Stimulated activated effector memory CD8-positive, alpha-beta T cell treated with anti-CD3 and anti-CD28 coated beads, Interleukin-12 subunit alpha, Interleukin-12 subunit beta, amount 100 ng/mL, for 72 hours (primary cell): Measurements from ENCODE around the gene DGLUCY.
"Not testable (repeated sequence)": the region's sequence is repeated elsewhere in the genome, so short reads cannot be mapped to it uniquely, and the experiment has no call there.

Experiments
- ATAC-seq: fragments of 150-1000 bp; cut with Tn5 transposase; 2 replicates; pipeline ENCODE4 v1.10.0; 2021
- DNase-seq, 2 donors: peaks; one replicate each; pipeline ENCODE4 v3.0.0; 2021 to 2022; ENCODE audit warnings: low spot score in 2 of 2
- H3K27ac Mint-ChIP-seq: one replicate; pipeline ENCODE4 v1.8.0; 2022; ENCODE audit warnings: mild to moderate bottlenecking, mixed read lengths
- H3K36me3 Mint-ChIP-seq: one replicate; pipeline ENCODE4 v1.8.0; 2022; ENCODE audit warnings: mild to moderate bottlenecking, mixed read lengths
- H3K4me1 Mint-ChIP-seq: one replicate; pipeline ENCODE4 v1.8.0; 2022; ENCODE audit warnings: mixed read lengths
- H3K4me3 Mint-ChIP-seq: one replicate; pipeline ENCODE4 v1.8.0; 2022; ENCODE audit warnings: mild to moderate bottlenecking, mixed read lengths
- H3K9me3 Mint-ChIP-seq: one replicate; pipeline ENCODE4 v1.8.0; 2022; ENCODE audit warnings: mixed read lengths

DGLUCY gene

GRCh38 chr14:91142214-91142668 lies 28.4 kb downstream of the DGLUCY start:
- no peaks in the 10 kb centered on the region for H3K9me3 Mint-ChIP-seq
- H3K4me3 Mint-ChIP-seq, result no peak overlapping the region
- peaks cover 62% of the 10 kb centered on the region for H3K4me1 Mint-ChIP-seq
- peak overlapping the region; percentile 66 for H3K27ac Mint-ChIP-seq
- ATAC-seq, result peak; percentile 43
- peaks cover 52% of the 10 kb centered on the region for H3K36me3 Mint-ChIP-seq
- DNase-seq, result no peak

- DNase-seq (no peak), ATAC-seq (no peak)
- Mint-ChIP-seq H3K9me3 (no peaks in the 10 kb centered on the region), H3K27ac (peak overlapping the region; percentile 87), H3K4me1 (peaks cover 55% of the 10 kb centered on the region), H3K4me3 (no peak overlapping the region), H3K36me3 (peaks cover 68% of the 10 kb centered on the region)
These were observed 30.0 kb downstream of the DGLUCY start for GRCh38 chr14:91143862-91144261.

GRCh38 chr14:91144425-91145145 lies 30.7 kb downstream of the DGLUCY start:
- no peak for DNase-seq
- ATAC-seq, result no peak
- no peak overlapping the region for H3K4me3 Mint-ChIP-seq
- H3K4me1 Mint-ChIP-seq, result peaks cover 47% of the 10 kb centered on the region
- peaks cover 72% of the 10 kb centered on the region for H3K36me3 Mint-ChIP-seq
- H3K9me3 Mint-ChIP-seq, result no peaks in the 10 kb centered on the region
- peak overlapping the region; percentile 87 for H3K27ac Mint-ChIP-seq

- H3K27ac Mint-ChIP-seq, result peak overlapping the region; percentile 87
- no peaks in the 10 kb centered on the region for H3K9me3 Mint-ChIP-seq
- peaks cover 72% of the 10 kb centered on the region for H3K36me3 Mint-ChIP-seq
- no peak for DNase-seq
- no peak for ATAC-seq
- H3K4me1 Mint-ChIP-seq, result peaks cover 39% of the 10 kb centered on the region
- H3K4me3 Mint-ChIP-seq, result no peak overlapping the region
These were observed 31.7 kb downstream of the DGLUCY start for GRCh38 chr14:91145391-91146160.

GRCh38 chr14:91146661-91147060 lies 32.8 kb downstream of the DGLUCY start:
- DNase-seq, result no peak
- H3K4me3 Mint-ChIP-seq, result no peak overlapping the region
- no peaks in the 10 kb centered on the region for H3K9me3 Mint-ChIP-seq
- H3K4me1 Mint-ChIP-seq, result peaks cover 43% of the 10 kb centered on the region
- no peak for ATAC-seq
- H3K27ac Mint-ChIP-seq, result peak overlapping the region; percentile 45
- peaks cover 74% of the 10 kb centered on the region for H3K36me3 Mint-ChIP-seq

- Mint-ChIP-seq H3K27ac (no peak overlapping the region), H3K9me3 (no peaks in the 10 kb centered on the region), H3K4me3 (no peak overlapping the region), H3K36me3 (peaks cover 62% of the 10 kb centered on the region), H3K4me1 (peaks cover 36% of the 10 kb centered on the region)
- ATAC-seq, result no peak
- DNase-seq, result no peak
These were observed 35.6 kb downstream of the DGLUCY start for GRCh38 chr14:91149462-91149861.

GRCh38 chr14:91152499-91152898 lies 38.6 kb downstream of the DGLUCY start:
- Mint-ChIP-seq H3K9me3 (no peaks in the 10 kb centered on the region), H3K36me3 (peaks cover 58% of the 10 kb centered on the region), H3K27ac (peak overlapping the region; percentile 29), H3K4me3 (no peak overlapping the region), H3K4me1 (peaks cover 42% of the 10 kb centered on the region)
- ATAC-seq (no peak), DNase-seq (no peak)

GRCh38 chr14:91153360-91153759 lies 39.5 kb downstream of the DGLUCY start:
- Mint-ChIP-seq H3K27ac (peak overlapping the region; percentile 29), H3K36me3 (peaks cover 58% of the 10 kb centered on the region), H3K4me3 (no peak overlapping the region), H3K9me3 (no peaks in the 10 kb centered on the region), H3K4me1 (peaks cover 42% of the 10 kb centered on the region)
- ATAC-seq (no peak), DNase-seq (no peak)

GRCh38 chr14:91154851-91155625 lies 41.2 kb downstream of the DGLUCY start:
- peak; percentile 97 for ATAC-seq

GRCh38 chr14:91155626-91156089 lies 41.8 kb downstream of the DGLUCY start:
- Mint-ChIP-seq H3K9me3 (no peaks in the 10 kb centered on the region), H3K4me1 (peaks cover 46% of the 10 kb centered on the region), H3K36me3 (peaks cover 68% of the 10 kb centered on the region), H3K27ac (no peak overlapping the region), H3K4me3 (no peak overlapping the region)
- no peak for ATAC-seq
- DNase-seq, result no peak

More at GRCh38 chr14:91154851-91155625, 41.2 kb downstream of the DGLUCY start:
- H3K36me3 Mint-ChIP-seq, result peaks cover 66% of the 10 kb centered on the region
- H3K27ac Mint-ChIP-seq, result peak overlapping the region; percentile 86
- DNase-seq, result peak; percentile 29 to 59
- no peaks in the 10 kb centered on the region for H3K9me3 Mint-ChIP-seq
- H3K4me3 Mint-ChIP-seq, result peak overlapping the region; percentile 33
- peaks cover 47% of the 10 kb centered on the region for H3K4me1 Mint-ChIP-seq

GRCh38 chr14:91156142-91156666 lies 42.3 kb downstream of the DGLUCY start:
- not testable (repeated sequence) for DNase-seq, H3K9me3 Mint-ChIP-seq, H3K27ac Mint-ChIP-seq, H3K4me3 Mint-ChIP-seq, ATAC-seq
- peaks cover 68% of the 10 kb centered on the region for H3K36me3 Mint-ChIP-seq
- peaks cover 42% of the 10 kb centered on the region for H3K4me1 Mint-ChIP-seq

- H3K9me3 Mint-ChIP-seq, ATAC-seq, H3K4me3 Mint-ChIP-seq, DNase-seq: not testable (repeated sequence)
- H3K27ac Mint-ChIP-seq, result peak overlapping the region; percentile 62
- H3K36me3 Mint-ChIP-seq, result peaks cover 71% of the 10 kb centered on the region
- H3K4me1 Mint-ChIP-seq, result peaks cover 42% of the 10 kb centered on the region
These were observed 43.0 kb downstream of the DGLUCY start for GRCh38 chr14:91156877-91157276.

- peaks cover 29% of the 10 kb centered on the region for H3K4me1 Mint-ChIP-seq
- H3K9me3 Mint-ChIP-seq, result no peaks in the 10 kb centered on the region
- no peak for ATAC-seq
- no peak overlapping the region for H3K4me3 Mint-ChIP-seq
- DNase-seq, result no peak
- peak overlapping the region; percentile 62 for H3K27ac Mint-ChIP-seq
- H3K36me3 Mint-ChIP-seq, result peaks cover 75% of the 10 kb centered on the region
These were observed 44.4 kb downstream of the DGLUCY start for GRCh38 chr14:91158091-91158790.

- Mint-ChIP-seq H3K4me3 (no peak overlapping the region), H3K4me1 (peaks cover 29% of the 10 kb centered on the region), H3K9me3 (no peaks in the 10 kb centered on the region), H3K36me3 (peaks cover 79% of the 10 kb centered on the region), H3K27ac (peak overlapping the region; percentile 40)
- ATAC-seq, result no peak
- DNase-seq, result no peak
These were observed 45.3 kb downstream of the DGLUCY start for GRCh38 chr14:91159182-91159581.
